Neural cell (in vitro differentiated cells): Measurements from ENCODE around the gene WBP1.

ENCODE experiments used
- CTCF ChIP-seq: fragments of 450-650 bp; IDR thresholded peaks from 2 replicates; pipeline ENCODE4 v1.5.1; 2014; ENCODE audit warnings: antibody characterized with exemption, mild to moderate bottlenecking, moderate library complexity; ENCODE audit not compliant: poor library complexity, severe bottlenecking
- RAD21 ChIP-seq: fragments of 450-650 bp; conservative IDR thresholded peaks from 2 replicates; pipeline ENCODE4 v1.6.1; 2014; ENCODE audit warnings: antibody characterized with exemption, mild to moderate bottlenecking, moderate library complexity
- REST ChIP-seq: IDR thresholded peaks from 2 replicates; pipeline ENCODE4 v1.6.1; 2012; ENCODE audit warnings: borderline replicate concordance

GRCh38 chr2:74505448-74506246 lies 47.4 kb downstream of the WBP1 start:
- TF ChIP-seq CTCF (no peak), REST (no peak), RAD21 (no peak)
